ENCODE results near the gene CLEC5A.

CLEC5A gene

GRCh38 chr7:141973673-141974072 lies 26.9 kb upstream of the CLEC5A start, which contains the start of gene TAS2R38:
Gene TAS2R38, minus strand, starts transcription at chr7:141973773. Its CDS starts 84 bp downstream, at chr7:141973689.
- DNase-seq (ENCODE audit: low spot score), result no peak
- no peak within 1 kb of the TSS for H3K27ac ChIP-seq
- TF ChIP-seq CTCF (conservative IDR thresholded peaks at IDR 0.05; ENCODE audit: low read depth), result no peak
- POLR2A ChIA-PET (ENCODE audit: low non-redundant PET), result no interaction called here
- CTCF ChIA-PET, result no interaction called here

GRCh38 chr7:141960687-141961422 lies 14.1 kb upstream of the CLEC5A start:
- H3K27ac ChIP-seq, result no peak overlapping the region
- ChIA-PET CTCF (interaction anchor here (0.5 kb wide), 1 partner anchor 67 kb away, joined by 3 read pairs; no protein-coding TSS in a partner anchor), POLR2A (ENCODE audit: low non-redundant PET) (no interaction called here)
- no peak for TF ChIP-seq CTCF (conservative IDR thresholded peaks at IDR 0.05; ENCODE audit: low read depth)
- DNase-seq (ENCODE audit: low spot score), result no peak

- ChIA-PET CTCF (no interaction called here), POLR2A (ENCODE audit: low non-redundant PET) (no interaction called here)
- no peak overlapping the region for H3K27ac ChIP-seq
- no peak for TF ChIP-seq CTCF (conservative IDR thresholded peaks at IDR 0.05; ENCODE audit: low read depth)
- DNase-seq (ENCODE audit: low spot score), result no peak
These were observed 9.3 kb upstream of the CLEC5A start for GRCh38 chr7:141956084-141956483.

- TF ChIP-seq CTCF (conservative IDR thresholded peaks at IDR 0.05; ENCODE audit: low read depth), result no peak
- ChIA-PET POLR2A (ENCODE audit: low non-redundant PET) (no interaction called here), CTCF (interaction anchor here (0.6 kb wide), 1 partner anchor 78 kb away, joined by 3 read pairs; no protein-coding TSS in a partner anchor)
- DNase-seq (ENCODE audit: low spot score), result no peak
- H3K27ac ChIP-seq, result no peak overlapping the region
These were observed 7.6 kb upstream of the CLEC5A start for GRCh38 chr7:141954334-141954733.

- no peak overlapping the region for H3K27ac ChIP-seq
- CTCF ChIA-PET, result no interaction called here
- no peak for DNase-seq (ENCODE audit: low spot score)
- POLR2A ChIA-PET (ENCODE audit: low non-redundant PET), result no interaction called here
- TF ChIP-seq CTCF (conservative IDR thresholded peaks at IDR 0.05; ENCODE audit: low read depth), result no peak
These were observed 5.7 kb upstream of the CLEC5A start for GRCh38 chr7:141952461-141952860.

- POLR2A ChIA-PET (ENCODE audit: low non-redundant PET), result no interaction called here
- DNase-seq (ENCODE audit: low spot score), result no peak
- no peak overlapping the region for H3K27ac ChIP-seq
- no peak for TF ChIP-seq CTCF (conservative IDR thresholded peaks at IDR 0.05; ENCODE audit: low read depth)
- CTCF ChIA-PET, result interaction anchor here (0.5 kb wide), 1 partner anchor 25 kb away, joined by 3 read pairs; no protein-coding TSS in a partner anchor
These were observed 4.0 kb upstream of the CLEC5A start for GRCh38 chr7:141950806-141951205.
